HG03103 (cell line): Measurements from ENCODE around the gene SMAD6.
"Not testable (repeated sequence)": the region's sequence is repeated elsewhere in the genome, so short reads cannot be mapped to it uniquely, and the experiment has no call there.

ENCODE experiments used
- ATAC-seq: cut with Tn5 transposase; IDR thresholded peaks from one replicate; pipeline ENCODE4 v1.9.1; 2021; ENCODE audit warnings: low read depth; ENCODE audit not compliant: unreplicated experiment

Gene SMAD6

GRCh38 chr15:66674756-66675155 is 27.3 kb upstream of the SMAD6 start:
- ATAC-seq = no peak

- ATAC-seq = no peak
Measured at GRCh38 chr15:66675446-66675845, 26.6 kb upstream of the SMAD6 start.

DNA sequence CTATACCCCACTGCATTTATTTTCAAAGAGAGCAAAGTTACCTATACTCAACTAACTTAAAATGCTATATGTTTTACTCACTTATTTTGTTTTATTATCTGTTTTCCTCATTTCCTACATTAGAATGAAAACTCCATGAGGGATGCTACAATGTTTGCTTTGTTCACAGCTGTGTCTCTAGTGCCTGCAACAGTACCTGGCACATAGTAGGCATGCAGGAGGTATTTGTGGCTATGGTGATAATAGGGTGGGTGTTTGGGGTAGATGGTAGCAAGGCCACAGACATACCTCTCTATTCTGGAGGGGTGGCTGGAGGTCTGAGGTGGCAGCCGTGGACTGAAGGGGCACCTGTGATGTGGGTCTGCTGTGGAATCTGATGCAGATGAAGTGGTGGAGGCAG is 24.7 kb upstream of the SMAD6 start:
- no peak for ATAC-seq

DNA sequence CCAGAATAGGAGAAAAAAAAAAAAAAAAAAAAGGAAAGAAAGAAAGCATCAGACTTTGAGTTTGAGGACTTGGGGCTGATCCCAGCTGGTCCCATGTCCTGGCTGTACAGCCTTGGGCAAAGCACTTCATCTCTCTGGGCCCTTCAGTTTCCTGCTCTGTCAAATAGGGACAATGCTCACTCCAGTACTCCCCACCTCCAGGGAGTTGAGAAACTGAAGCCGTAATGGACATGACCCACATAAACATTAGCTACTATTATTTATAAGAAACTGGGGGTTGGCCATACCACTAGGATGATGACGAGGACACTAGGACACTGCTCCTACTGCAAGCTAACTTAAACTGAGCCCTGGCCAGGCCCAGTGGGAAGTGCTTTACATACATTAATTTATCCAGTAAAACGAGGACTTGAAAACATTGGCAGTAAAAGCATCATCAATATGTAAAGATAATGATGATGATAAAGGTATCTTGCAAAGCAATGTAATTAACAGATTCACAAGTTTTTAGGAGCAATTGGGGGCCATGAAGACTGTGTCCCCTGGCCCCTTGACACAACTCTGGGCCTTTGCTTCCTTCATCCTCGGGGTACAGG is 22.9 kb upstream of the SMAD6 start:
- no peak for ATAC-seq

DNA sequence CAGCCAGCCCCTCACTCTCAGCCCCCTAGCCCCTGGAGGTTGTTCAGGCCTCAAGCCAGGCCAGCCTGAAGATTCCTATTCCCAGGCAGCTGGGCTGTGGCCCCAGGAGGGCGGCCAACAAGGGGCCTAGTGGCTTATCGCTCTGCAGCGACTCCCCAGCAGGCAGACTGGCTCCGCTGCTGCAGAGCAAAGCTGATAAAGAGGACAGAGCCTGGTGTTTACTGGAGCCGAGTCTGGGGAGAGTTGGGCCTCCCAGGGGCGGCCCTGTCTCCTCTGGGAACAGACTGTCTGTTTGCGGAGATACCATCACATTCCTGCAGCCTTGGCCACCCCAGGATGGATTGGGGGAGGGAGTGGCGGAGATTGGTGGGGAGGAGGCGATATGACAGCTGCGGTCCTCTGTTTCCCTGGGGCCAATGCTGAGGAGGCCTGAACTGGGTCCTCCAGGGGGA is 22.4 kb upstream of the SMAD6 start:
- no peak for ATAC-seq

DNA sequence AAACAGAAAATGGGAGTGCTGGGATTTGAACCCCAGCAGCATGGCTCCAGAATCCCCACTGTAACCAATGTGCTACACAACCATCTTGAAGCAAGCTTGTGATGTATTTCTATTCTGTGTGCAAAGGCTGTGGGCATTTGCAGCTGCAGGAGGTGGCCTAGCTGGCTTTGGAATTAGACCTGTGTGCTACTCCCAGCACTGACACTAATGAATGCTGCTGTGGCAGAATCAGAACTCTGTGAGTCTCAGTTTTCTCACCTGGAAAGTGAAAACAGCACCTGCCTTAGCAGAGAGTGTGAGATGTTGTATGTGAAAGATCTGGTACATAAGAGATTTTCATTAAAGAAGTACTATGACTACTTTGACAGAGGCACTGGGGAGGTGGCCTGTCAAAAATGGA is 21.5 kb upstream of the SMAD6 start:
- no peak for ATAC-seq

GRCh38 chr15:66681395-66681794 is 20.6 kb upstream of the SMAD6 start:
- no peak for ATAC-seq

DNA sequence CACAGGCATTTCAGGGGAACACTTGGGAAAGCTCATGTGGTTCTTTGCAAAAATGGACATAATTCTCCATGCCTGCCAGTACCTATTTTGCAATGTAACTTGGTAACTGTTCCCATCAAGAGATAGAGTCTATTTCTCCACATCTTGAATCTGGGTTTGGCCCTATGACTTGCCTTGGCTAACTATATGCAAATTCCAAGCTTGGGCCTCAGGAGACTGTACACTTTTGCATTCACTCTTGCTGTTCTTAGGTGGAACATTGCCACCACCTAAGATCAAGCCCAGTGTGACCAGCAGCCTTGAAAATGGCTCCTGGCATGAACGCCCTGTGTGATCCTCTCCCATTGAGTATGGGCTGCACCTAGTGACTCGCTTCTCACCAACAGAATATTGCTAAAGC is 19.8 kb upstream of the SMAD6 start:
- no peak for ATAC-seq

GRCh38 chr15:66682865-66683264 is 19.2 kb upstream of the SMAD6 start:
- ATAC-seq = no peak

GRCh38 chr15:66684136-66684681 is 17.8 kb upstream of the SMAD6 start:
- ATAC-seq = no peak

DNA sequence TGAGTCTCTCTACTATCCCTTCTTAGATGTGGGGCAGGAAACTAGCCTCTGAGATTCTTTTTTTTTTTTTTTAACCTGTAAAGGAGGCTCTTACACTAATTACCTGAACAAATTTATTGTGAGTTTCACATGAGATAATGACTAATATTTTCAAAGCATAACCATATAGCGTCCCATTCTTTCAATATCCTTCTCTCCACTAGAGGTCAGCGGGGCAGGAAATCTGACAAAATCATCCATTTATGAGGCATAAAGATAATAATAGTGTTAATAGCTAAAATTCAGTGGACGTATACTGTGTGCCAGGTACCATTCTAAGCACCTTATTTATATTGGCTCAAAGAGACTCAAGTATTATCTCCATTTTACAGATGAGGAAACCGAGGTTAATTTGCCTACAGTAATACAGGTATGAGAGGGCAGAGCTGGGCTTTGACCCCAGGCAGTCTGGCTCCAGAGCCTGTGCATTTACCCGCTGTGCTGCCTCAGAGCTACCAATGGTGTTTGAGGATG is 16.3 kb upstream of the SMAD6 start:
- ATAC-seq = no peak

DNA sequence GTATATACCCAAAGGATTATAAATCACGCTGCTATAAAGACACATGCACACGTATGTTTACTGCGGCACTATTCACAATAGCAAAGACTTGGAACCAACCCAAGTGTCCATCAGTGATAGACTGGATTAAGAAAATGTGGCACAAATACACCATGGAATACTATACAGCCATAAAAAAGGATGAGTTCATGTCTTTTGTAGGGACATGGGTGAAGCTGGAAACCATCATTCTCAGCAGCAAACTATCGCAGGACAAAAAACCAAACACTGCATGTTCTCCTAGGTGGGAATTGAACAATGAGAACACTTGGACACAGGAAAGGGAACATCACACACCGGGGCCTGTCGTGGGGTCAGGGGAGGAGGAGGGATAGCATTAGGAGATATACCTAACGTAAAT is 11.1 kb upstream of the SMAD6 start:
- ATAC-seq = not testable (repeated sequence)

DNA sequence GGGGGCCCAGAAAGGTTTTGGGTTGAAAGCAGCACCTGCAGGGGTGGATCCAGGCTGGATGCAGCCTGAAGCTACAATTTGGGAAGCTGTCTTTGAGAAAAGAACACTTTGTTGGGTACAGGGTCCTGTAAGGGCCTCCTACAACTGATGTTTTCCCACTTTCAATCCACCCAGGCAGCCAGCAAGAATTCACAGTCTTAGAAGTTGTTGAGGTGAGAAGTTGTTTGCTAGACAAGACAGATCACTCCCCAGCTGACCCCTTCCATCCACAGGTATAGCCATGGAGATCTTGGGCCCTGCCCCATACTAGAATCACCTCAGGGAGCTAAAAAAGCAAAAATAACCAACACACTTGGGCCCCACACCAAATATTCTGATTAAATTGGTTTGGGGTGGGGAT is 10.3 kb upstream of the SMAD6 start:
- ATAC-seq = no peak

- ATAC-seq = no peak
Measured at GRCh38 chr15:66692391-66692790, 9.6 kb upstream of the SMAD6 start.

- ATAC-seq = no peak
Measured at GRCh38 chr15:66692808-66693596, 9.0 kb upstream of the SMAD6 start.

GRCh38 chr15:66696770-66697169 is 5.3 kb upstream of the SMAD6 start:
- ATAC-seq = no peak

- ATAC-seq = no peak
Measured at GRCh38 chr15:66698318-66698961, 3.6 kb upstream of the SMAD6 start.

- ATAC-seq = no peak
Measured at GRCh38 chr15:66698971-66699370, 3.1 kb upstream of the SMAD6 start.

- ATAC-seq = no peak
Measured at GRCh38 chr15:66700412-66700801, 1.6 kb upstream of the SMAD6 start.

DNA sequence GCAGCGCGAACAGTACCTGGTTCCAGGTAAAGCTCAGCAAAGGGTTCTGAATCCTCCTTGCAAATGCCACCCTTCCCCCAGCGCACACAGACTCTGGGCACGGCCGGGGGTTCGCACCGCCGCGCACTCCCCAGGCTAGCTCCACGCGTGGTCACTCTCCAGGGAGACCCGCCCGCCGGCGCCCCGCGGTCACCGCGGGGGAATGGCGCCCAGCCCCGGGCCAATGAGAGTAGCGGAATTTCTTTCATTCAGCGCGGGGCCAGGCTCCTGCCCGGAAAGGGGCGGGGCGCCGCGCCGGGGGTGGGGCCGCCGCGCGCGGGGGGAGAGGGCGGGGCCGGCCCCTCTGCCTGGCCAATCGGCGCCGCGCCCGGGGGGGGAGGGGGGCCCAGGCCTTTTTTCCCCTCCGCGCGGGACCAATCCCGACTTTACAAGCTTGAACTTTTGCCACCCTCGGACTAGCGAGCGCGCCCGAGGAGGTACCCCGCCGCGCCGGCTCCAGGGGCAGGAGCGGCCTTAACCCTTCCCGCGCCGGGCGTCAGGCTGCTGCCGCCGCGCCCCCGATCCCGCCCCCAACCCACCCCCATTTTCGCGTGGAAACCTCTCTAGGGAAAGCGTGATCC is 1.1 kb upstream of the SMAD6 start:
- ATAC-seq = peak; percentile 54
